Upper lobe of left lung (tissue), 6 donors: Measurements from ENCODE around the gene TAS2R4. TPM values are rescaled to one million over a fixed set of nuclear protein-coding genes. Genes with fewer than 3 reads are reported as not detected.
"Not testable (repeated sequence)": the region's sequence is repeated elsewhere in the genome, so short reads cannot be mapped to it uniquely, and the experiment has no call there.

Experiments
- ATAC-seq, 2 donors: fragments of 200-7000 bp; cut with Tn5 transposase; one replicate each; pipeline ENCODE4 v1.9.1; 2022; ENCODE audit warnings: mild to moderate bottlenecking in 2 of 2, moderate library complexity in 2 of 2; ENCODE audit not compliant: low FRiP score in 2 of 2
- DNase-seq, 2 donors: peaks; one replicate each; pipeline ENCODE4 v3.0.0-alpha.2; 2019 to 2020
- H3K27ac ChIP-seq, 4 donors: fragments of 200-600 bp; sonication (generic); one replicate each; pipeline ENCODE4 v1.5.1; 2016 to 2019
- H3K27me3 ChIP-seq, 4 donors: fragments of 200-600 bp; sonication (generic); one replicate each; pipeline ENCODE4 v1.5.1; 2017 to 2019
- H3K36me3 ChIP-seq, 4 donors: fragments of 200-600 bp; sonication (generic); one replicate each; pipeline ENCODE4 v1.5.1; 2016 to 2019
- H3K4me1 ChIP-seq, 4 donors: fragments of 200-600 bp; sonication (generic); one replicate each; pipeline ENCODE4 v1.5.1; 2018 to 2019
- H3K4me3 ChIP-seq, 4 donors: fragments of 200-600 bp; sonication (generic); one replicate each; pipeline ENCODE4 v1.5.1; 2017 to 2019; ENCODE audit warnings: mild to moderate bottlenecking in 2 of 4, moderate library complexity in 1 of 4
- H3K9me3 ChIP-seq, 4 donors: fragments of 200-600 bp; sonication (generic); one replicate each; pipeline ENCODE4 v1.5.1; 2018 to 2019
- CTCF ChIP-seq, 6 experiments: fragments of 450-650 bp in 4 of 6; fragments of 200-600 bp in 2 of 6; sonication (generic) in 2 of 6; IDR thresholded peaks; one replicate each; pipeline ENCODE4 v1.5.1; 2016 to 2019; ENCODE audit warnings: antibody characterized with exemption in 6 of 6
- EP300 ChIP-seq, 4 donors: sonication (generic); formaldehyde crosslinking; IDR thresholded peaks; one replicate each; pipeline ENCODE4 v1.5.1; 2017; ENCODE audit warnings: antibody characterized with exemption in 4 of 4, control low read depth in 2 of 4
- POLR2A ChIP-seq, 4 donors: fragments of 450-650 bp; IDR thresholded peaks; one replicate each; pipeline ENCODE4 v1.5.1; 2016 to 2017; ENCODE audit warnings: antibody characterized with exemption in 4 of 4, mild to moderate bottlenecking in 2 of 4
- POLR2AphosphoS5 ChIP-seq, 2 donors: sonication (generic); formaldehyde crosslinking; IDR thresholded peaks; one replicate each; pipeline ENCODE4 v1.5.1; 2017; ENCODE audit warnings: antibody characterized with exemption in 2 of 2
- WGBS, 2 donors: methylation state at CpG; one replicate each; pipeline ENCODE4 v1.1.5; 2017 to 2018; 5-methylcytosine and 5-hydroxymethylcytosine counted together
- small RNA-seq, 4 donors: library from RNA; depleted of rRNA; stranded (forward); fragments of <200 nt; gene quantifications; one replicate each; pipeline ENCODE3, GENCODE V24; 2016
- total RNA-seq, 6 donors: library from RNA; depleted of rRNA in 4 of 6; stranded (reverse); fragments of >200 nt in 4 of 6; gene quantifications; one replicate each; pipeline versions ENCODE4 v1.1.0 to v1.2.1, GENCODE V29; 2016 to 2021
- donor health status: DM: no; HTN: no; CAD: no; lungs with moderate emphysema.
- donor health status: DM: no; HTN: yes; CAD: no; lungs with severe emphysema.

The TAS2R4 gene
- total RNA-seq, 6 donors from 2014 or later, result 0.33 to 3.1 (median 1.3) TPM

GRCh38 chr7:141820067-141820466, 43.6 kb downstream of the TAS2R4 start:
- DNase-seq (no peak), ATAC-seq (no peak)
- 92 to 94% methylated on average over 1 of the region's 1 CpG for WGBS, 2 donors
- TF ChIP-seq EP300 (IDR thresholded peaks at IDR 0.05), result no peak
- no peak for TF ChIP-seq CTCF (IDR thresholded peaks at IDR 0.05)
- no peak for TF ChIP-seq POLR2AphosphoS5 (IDR thresholded peaks at IDR 0.05)
- no peak for TF ChIP-seq POLR2A (IDR thresholded peaks at IDR 0.05)
- H3K4me1 ChIP-seq, result no peaks in the 10 kb centered on the region
- H3K27me3 ChIP-seq, result no peaks in the 10 kb centered on the region
- no peak overlapping the region for H3K4me3 ChIP-seq
- H3K9me3 ChIP-seq, result peaks cover 16 to 30% (median 20%) of the 10 kb centered on the region in 4 donors
- H3K36me3 ChIP-seq, result no peaks in the 10 kb centered on the region
- no peak overlapping the region for H3K27ac ChIP-seq

- peaks cover 16 to 30% (median 20%) of the 10 kb centered on the region in 4 donors for H3K9me3 ChIP-seq
- ATAC-seq, result not testable (repeated sequence)
These were observed 46.0 kb downstream of the TAS2R4 start for GRCh38 chr7:141822432-141822831.

More at GRCh38 chr7:141822432-141822831, 46.0 kb downstream of the TAS2R4 start:
- not testable (repeated sequence) for DNase-seq, H3K4me3 ChIP-seq, H3K4me1 ChIP-seq, H3K27me3 ChIP-seq, H3K27ac ChIP-seq, H3K36me3 ChIP-seq

Small RNAs within 50 kb of the gene (small RNA-seq; reads per million reads assigned to genes)
- 0 reads per million in 4 donors for gene RNU1-82P

Other genes starting within 250 kb of the TAS2R4 start
- gene AGK, start 225.3 kb upstream of the TAS2R4 start, total RNA-seq, result 10 to 100 TPM; 11.5 to 51.3 (median 22.3) TPM
- gene DENND11, start 74.5 kb upstream of the TAS2R4 start, total RNA-seq, result 10 to 100 TPM; 17.5 to 36.0 (median 29.1) TPM
- gene WEE2, start 68.3 kb upstream of the TAS2R4 start, total RNA-seq, result under 1 TPM in 1 of 6 donors, not detected in 5; 0.78 TPM
- gene SSBP1, start 38.3 kb upstream of the TAS2R4 start, total RNA-seq, result 100 to 1,000 TPM in 1 of 6 donors, 10 to 100 TPM in 5; 30.2 to 114 (median 66.8) TPM
- 1 to 10 TPM in 4 of 6 donors, under 1 TPM in 1, not detected in 1; 0.91 to 4.3 (median 1.5) TPM for gene TAS2R3, start 12.6 kb upstream of the TAS2R4 start, total RNA-seq
- 1 to 10 TPM; 1.3 to 8.4 (median 1.9) TPM for gene TAS2R5, start 13.5 kb downstream of the TAS2R4 start, total RNA-seq
- gene PRSS37, start 64.8 kb downstream of the TAS2R4 start, total RNA-seq, result not detected
- gene OR9A4, start 139.7 kb downstream of the TAS2R4 start, total RNA-seq, result not detected
- 10 to 100 TPM in 2 of 6 donors, 1 to 10 TPM in 3, not detected in 1; 2.4 to 11.6 (median 6.3) TPM for gene CLEC5A, start 170.3 kb downstream of the TAS2R4 start, total RNA-seq
- gene TAS2R38, start 197.1 kb downstream of the TAS2R4 start, total RNA-seq, result not detected
- 10 to 100 TPM in 2 of 6 donors, 1 to 10 TPM in 4; 3.5 to 17.3 (median 7.6) TPM for gene MGAM, start 219.2 kb downstream of the TAS2R4 start, total RNA-seq